GM12878 (cell line): ENCODE results near the gene PRR11.

Experiments
- SIX5 ChIP-seq: IDR thresholded peaks from 2 replicates; pipeline ENCODE4 v1.6.1; 2011; ENCODE audit warnings: mild to moderate bottlenecking, low read depth, low read length, moderate library complexity; ENCODE audit not compliant: severe bottlenecking
- YY1 ChIP-seq: IDR thresholded peaks from 2 replicates; pipeline ENCODE4 v1.6.1; 2011; ENCODE audit warnings: low read depth, mild to moderate bottlenecking, low read length
- TF ChIP-seq, protein P1 (sequence below), 3 experiments: IDR thresholded peaks in 2 of 3; conservative IDR thresholded peaks in 1 of 3; 2 replicates each; pipeline ENCODE4 v1.5.1; 2011; ENCODE audit warnings: low read depth in 3 of 3, low read length in 3 of 3, mild to moderate bottlenecking in 3 of 3, control low read depth in 2 of 3, moderate library complexity in 2 of 3, inconsistent platforms in 1 of 3, mixed read lengths in 1 of 3; ENCODE audit not compliant: control insufficient read depth in 2 of 3, insufficient read depth in 1 of 3; ENCODE audit errors: extremely low read depth in 1 of 3
- TF ChIP-seq, protein P2 (sequence below): IDR thresholded peaks from 2 replicates; pipeline ENCODE4 v1.6.1; 2012; ENCODE audit warnings: mild to moderate bottlenecking, low read depth, low read length

DNA sequence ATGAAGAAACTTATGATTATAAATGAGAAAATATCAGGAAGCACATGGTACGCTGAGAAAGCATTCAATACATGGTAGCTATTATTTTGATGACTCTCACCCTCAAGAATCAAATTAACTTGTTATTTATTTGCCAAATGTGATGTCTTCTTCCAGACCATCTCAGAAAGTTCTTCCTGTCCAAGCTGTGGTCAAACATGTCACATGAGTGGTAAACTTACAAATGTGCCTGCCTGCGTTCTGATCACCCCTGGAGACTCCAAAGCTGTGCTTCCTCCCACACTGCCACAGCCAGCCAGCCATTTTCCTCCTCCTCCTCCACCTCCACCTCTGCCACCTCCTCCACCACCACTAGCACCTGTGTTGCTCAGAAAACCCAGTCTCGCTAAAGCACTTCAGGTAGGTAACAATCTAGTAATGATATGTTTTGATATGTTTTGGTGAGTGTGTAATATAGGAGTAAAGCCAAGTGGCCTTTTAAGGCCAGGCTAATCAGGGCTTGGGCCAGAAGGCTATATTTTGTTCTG lies 37.9 kb downstream of the PRR11 start:
- TF ChIP-seq, protein P1, sequence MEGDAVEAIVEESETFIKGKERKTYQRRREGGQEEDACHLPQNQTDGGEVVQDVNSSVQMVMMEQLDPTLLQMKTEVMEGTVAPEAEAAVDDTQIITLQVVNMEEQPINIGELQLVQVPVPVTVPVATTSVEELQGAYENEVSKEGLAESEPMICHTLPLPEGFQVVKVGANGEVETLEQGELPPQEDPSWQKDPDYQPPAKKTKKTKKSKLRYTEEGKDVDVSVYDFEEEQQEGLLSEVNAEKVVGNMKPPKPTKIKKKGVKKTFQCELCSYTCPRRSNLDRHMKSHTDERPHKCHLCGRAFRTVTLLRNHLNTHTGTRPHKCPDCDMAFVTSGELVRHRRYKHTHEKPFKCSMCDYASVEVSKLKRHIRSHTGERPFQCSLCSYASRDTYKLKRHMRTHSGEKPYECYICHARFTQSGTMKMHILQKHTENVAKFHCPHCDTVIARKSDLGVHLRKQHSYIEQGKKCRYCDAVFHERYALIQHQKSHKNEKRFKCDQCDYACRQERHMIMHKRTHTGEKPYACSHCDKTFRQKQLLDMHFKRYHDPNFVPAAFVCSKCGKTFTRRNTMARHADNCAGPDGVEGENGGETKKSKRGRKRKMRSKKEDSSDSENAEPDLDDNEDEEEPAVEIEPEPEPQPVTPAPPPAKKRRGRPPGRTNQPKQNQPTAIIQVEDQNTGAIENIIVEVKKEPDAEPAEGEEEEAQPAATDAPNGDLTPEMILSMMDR (IDR thresholded peaks at IDR 0.05 in 2 of 3, conservative IDR thresholded peaks at IDR 0.05 in 1 of 3; ENCODE audit: control insufficient read depth in 2 of 3, extremely low read depth in 1 of 3, insufficient read depth in 1 of 3, low read depth in 3 of 3, low read length in 3 of 3) = no peak
- TF ChIP-seq, protein P2, sequence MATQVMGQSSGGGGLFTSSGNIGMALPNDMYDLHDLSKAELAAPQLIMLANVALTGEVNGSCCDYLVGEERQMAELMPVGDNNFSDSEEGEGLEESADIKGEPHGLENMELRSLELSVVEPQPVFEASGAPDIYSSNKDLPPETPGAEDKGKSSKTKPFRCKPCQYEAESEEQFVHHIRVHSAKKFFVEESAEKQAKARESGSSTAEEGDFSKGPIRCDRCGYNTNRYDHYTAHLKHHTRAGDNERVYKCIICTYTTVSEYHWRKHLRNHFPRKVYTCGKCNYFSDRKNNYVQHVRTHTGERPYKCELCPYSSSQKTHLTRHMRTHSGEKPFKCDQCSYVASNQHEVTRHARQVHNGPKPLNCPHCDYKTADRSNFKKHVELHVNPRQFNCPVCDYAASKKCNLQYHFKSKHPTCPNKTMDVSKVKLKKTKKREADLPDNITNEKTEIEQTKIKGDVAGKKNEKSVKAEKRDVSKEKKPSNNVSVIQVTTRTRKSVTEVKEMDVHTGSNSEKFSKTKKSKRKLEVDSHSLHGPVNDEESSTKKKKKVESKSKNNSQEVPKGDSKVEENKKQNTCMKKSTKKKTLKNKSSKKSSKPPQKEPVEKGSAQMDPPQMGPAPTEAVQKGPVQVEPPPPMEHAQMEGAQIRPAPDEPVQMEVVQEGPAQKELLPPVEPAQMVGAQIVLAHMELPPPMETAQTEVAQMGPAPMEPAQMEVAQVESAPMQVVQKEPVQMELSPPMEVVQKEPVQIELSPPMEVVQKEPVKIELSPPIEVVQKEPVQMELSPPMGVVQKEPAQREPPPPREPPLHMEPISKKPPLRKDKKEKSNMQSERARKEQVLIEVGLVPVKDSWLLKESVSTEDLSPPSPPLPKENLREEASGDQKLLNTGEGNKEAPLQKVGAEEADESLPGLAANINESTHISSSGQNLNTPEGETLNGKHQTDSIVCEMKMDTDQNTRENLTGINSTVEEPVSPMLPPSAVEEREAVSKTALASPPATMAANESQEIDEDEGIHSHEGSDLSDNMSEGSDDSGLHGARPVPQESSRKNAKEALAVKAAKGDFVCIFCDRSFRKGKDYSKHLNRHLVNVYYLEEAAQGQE = no peak
- TF ChIP-seq YY1 (no peak), SIX5 (no peak)
